ENCODE data around the gene BAHCC1. TPM values are rescaled to one million over a fixed set of nuclear protein-coding genes. Genes with fewer than 3 reads are reported as not detected.

BAHCC1 gene
- total RNA-seq, 1 experiment from 2014 or later, result 3.1 TPM

DNA sequence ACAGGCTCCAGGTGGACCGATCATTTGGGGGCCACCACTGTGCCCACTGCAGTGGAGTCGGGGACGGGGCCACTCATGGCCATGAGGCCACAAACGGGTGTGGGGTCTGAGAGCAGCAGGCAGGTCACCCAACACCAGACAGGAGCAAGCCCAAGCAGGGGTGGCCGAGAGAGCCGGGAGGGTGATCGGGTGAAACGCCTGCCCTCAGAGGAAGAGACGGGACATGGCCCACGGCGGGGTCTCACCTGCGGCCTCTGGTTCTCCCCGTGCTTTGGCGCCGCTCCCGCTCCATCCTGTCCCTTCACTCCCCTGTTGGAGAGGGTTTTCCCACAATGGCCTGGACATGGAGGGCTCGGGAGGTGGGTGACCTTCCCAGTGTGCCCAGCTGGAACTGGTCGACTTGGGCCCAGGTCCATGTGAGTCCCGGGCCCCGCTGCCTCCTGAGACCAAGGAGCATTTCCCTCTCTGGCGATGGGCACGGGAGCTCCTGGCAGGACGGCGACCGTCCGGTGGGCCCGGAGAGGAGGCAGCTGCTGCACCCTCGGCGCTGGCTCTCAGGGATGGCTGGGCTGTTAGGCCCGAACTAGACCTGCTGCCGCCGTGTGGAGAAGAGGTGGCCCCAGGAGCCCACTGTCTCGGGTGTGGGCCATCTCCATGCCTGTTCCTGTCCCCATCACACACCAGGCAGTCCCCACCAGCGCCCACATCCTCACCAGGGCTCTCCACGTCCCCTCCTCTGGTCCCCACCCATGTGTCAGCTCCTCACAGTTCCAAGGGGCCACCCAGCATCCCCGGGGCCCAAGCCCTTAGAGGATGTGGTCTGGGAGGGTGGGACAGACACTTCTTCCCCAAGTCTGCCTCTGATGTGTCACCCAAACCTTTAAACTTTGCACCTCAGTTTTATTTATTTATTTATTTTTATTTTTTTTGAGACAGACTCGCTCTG lies 13.4 kb upstream of the BAHCC1 start:
- H2BK15ac ChIP-seq (ENCODE audit: low read depth, low read length), result no peak overlapping the region
- Mint-ChIP-seq H3K9me3 (no peaks in the 10 kb centered on the region), H3K36me3 (ENCODE audit: insufficient read depth in 1 of 3, low read depth in 3 of 3) (no peaks in the 10 kb centered on the region), H3K4me1 (peaks cover 0 to 4% of the 10 kb centered on the region in 2 experiments; a peak in 1 of 4 replicates), H3K27me3 (ENCODE audit: low read depth) (peaks cover 63% of the 10 kb centered on the region), H3K4me3 (no peak overlapping the region), H3K27ac (no peak overlapping the region)
- H3T11ph ChIP-seq (ENCODE audit: low read length), result no peak overlapping the region
- no peak overlapping the region for H2BK12ac ChIP-seq (ENCODE audit: insufficient read length, low read depth, low read length)
- H2BK120ac ChIP-seq (ENCODE audit: low read depth, low read length, poor library complexity, severe bottlenecking), result no peak overlapping the region
- H3K4ac ChIP-seq (ENCODE audit: low read depth, low read length), result no peak overlapping the region
- peak; percentile 31 for DNase-seq
- peaks cover 19% of the 10 kb centered on the region for H3K27me3 ChIP-seq (ENCODE audit: insufficient read depth, low read length)
- H2AK5ac ChIP-seq (ENCODE audit: insufficient read length, low read length), result no peak overlapping the region
- no peak overlapping the region for H3K9ac ChIP-seq (ENCODE audit: extremely low read depth, insufficient read length, low read length)
- H3K14ac ChIP-seq (ENCODE audit: insufficient read depth, low read length), result no peak overlapping the region
- no peaks in the 10 kb centered on the region for H3K9me3 ChIP-seq (ENCODE audit: control insufficient read depth, low read depth, low read length)
- TF ChIP-seq, protein P1, sequence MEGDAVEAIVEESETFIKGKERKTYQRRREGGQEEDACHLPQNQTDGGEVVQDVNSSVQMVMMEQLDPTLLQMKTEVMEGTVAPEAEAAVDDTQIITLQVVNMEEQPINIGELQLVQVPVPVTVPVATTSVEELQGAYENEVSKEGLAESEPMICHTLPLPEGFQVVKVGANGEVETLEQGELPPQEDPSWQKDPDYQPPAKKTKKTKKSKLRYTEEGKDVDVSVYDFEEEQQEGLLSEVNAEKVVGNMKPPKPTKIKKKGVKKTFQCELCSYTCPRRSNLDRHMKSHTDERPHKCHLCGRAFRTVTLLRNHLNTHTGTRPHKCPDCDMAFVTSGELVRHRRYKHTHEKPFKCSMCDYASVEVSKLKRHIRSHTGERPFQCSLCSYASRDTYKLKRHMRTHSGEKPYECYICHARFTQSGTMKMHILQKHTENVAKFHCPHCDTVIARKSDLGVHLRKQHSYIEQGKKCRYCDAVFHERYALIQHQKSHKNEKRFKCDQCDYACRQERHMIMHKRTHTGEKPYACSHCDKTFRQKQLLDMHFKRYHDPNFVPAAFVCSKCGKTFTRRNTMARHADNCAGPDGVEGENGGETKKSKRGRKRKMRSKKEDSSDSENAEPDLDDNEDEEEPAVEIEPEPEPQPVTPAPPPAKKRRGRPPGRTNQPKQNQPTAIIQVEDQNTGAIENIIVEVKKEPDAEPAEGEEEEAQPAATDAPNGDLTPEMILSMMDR (conservative IDR thresholded peaks at IDR 0.05), result no peak
- no peak overlapping the region for H2BK20ac ChIP-seq (ENCODE audit: low read depth, low read length, poor library complexity, severe bottlenecking)
- no peak overlapping the region for H4K5ac ChIP-seq (ENCODE audit: insufficient read length, low read depth, low read length)
- no peak overlapping the region for H3K27ac ChIP-seq (ENCODE audit: insufficient read length, low read depth, low read length)
- no peaks in the 10 kb centered on the region for H3K79me1 ChIP-seq (ENCODE audit: insufficient read depth, low read depth, low read length, poor library complexity, severe bottlenecking)
- H3K23ac ChIP-seq (ENCODE audit: insufficient read length, low read depth, low read length), result no peak overlapping the region
- H2BK5ac ChIP-seq (ENCODE audit: insufficient read length, low read length), result no peak overlapping the region
- H3K18ac ChIP-seq (ENCODE audit: insufficient read length, low read depth, low read length), result no peak overlapping the region
- H2AFZ ChIP-seq (ENCODE audit: low read length), result no peak overlapping the region
- no peak overlapping the region for H3K4me2 ChIP-seq (ENCODE audit: insufficient read depth, insufficient read length, low read length)
- peaks cover under 1% of the 10 kb centered on the region for H3K23me2 ChIP-seq (ENCODE audit: insufficient read length, low read depth, low read length, poor library complexity, severe bottlenecking)
- no peak overlapping the region for H4K91ac ChIP-seq (ENCODE audit: insufficient read length, low read depth, low read length)
- no peak overlapping the region for H4K8ac ChIP-seq (replicated peaks; ENCODE audit: insufficient read length, low read depth, low read length)
- WGBS (ENCODE audit: extremely low coverage, insufficient read length, low lambda C conversion rate), result no CpG with 5 or more reads among the region's 37 CpGs
- no peak overlapping the region for H3K56ac ChIP-seq (ENCODE audit: insufficient read length, low read depth, low read length)
- no peaks in the 10 kb centered on the region for H3K4me1 ChIP-seq (ENCODE audit: insufficient read depth, low read length)
- no peaks in the 10 kb centered on the region for H4K20me1 ChIP-seq (ENCODE audit: control insufficient read depth, insufficient read depth, insufficient read length)
- H3K79me2 ChIP-seq (ENCODE audit: insufficient read depth, low read length), result no peaks in the 10 kb centered on the region
